SK-N-SH treated with all-trans-retinoic acid at 6 μM for 48 hours (cell line): Measurements from ENCODE around the gene SP3.

Experiments used
- ARNTL ChIP-seq: fragments of 450-650 bp; formaldehyde crosslinking; IDR thresholded peaks from 2 replicates; pipeline ENCODE4 v1.5.0; 2020; ENCODE audit warnings: low read depth, mild to moderate bottlenecking, moderate library complexity, borderline replicate concordance
- ISL1 ChIP-seq: fragments of 250-450 bp; sonication (Bioruptor Pico); IDR thresholded peaks from 2 replicates; pipeline ENCODE4 v2.1.2; 2022; ENCODE audit warnings: mild to moderate bottlenecking, moderate library complexity
- PPARA ChIP-seq: fragments of 250-450 bp; sonication (Bioruptor Pico); IDR thresholded peaks from 2 replicates; pipeline ENCODE4 v1.5.0; 2020; ENCODE audit warnings: mild to moderate bottlenecking, borderline replicate concordance
- ZFP30 ChIP-seq: fragments of 450-650 bp; formaldehyde crosslinking; IDR thresholded peaks from 2 replicates; pipeline ENCODE4 v1.5.0; 2022; ENCODE audit warnings: mild to moderate bottlenecking, moderate library complexity
- ZNF565 ChIP-seq: fragments of 450-650 bp; formaldehyde crosslinking; conservative IDR thresholded peaks from 2 replicates; pipeline ENCODE4 v1.5.0; 2020; ENCODE audit warnings: low read depth, mild to moderate bottlenecking, moderate library complexity
- TF ChIP-seq, protein P1 (sequence below): fragments of 250-450 bp; sonication (Bioruptor Pico); IDR thresholded peaks from 2 replicates; pipeline ENCODE4 v1.8.0; 2021; ENCODE audit warnings: low read depth, mild to moderate bottlenecking, moderate library complexity, borderline replicate concordance

DNA sequence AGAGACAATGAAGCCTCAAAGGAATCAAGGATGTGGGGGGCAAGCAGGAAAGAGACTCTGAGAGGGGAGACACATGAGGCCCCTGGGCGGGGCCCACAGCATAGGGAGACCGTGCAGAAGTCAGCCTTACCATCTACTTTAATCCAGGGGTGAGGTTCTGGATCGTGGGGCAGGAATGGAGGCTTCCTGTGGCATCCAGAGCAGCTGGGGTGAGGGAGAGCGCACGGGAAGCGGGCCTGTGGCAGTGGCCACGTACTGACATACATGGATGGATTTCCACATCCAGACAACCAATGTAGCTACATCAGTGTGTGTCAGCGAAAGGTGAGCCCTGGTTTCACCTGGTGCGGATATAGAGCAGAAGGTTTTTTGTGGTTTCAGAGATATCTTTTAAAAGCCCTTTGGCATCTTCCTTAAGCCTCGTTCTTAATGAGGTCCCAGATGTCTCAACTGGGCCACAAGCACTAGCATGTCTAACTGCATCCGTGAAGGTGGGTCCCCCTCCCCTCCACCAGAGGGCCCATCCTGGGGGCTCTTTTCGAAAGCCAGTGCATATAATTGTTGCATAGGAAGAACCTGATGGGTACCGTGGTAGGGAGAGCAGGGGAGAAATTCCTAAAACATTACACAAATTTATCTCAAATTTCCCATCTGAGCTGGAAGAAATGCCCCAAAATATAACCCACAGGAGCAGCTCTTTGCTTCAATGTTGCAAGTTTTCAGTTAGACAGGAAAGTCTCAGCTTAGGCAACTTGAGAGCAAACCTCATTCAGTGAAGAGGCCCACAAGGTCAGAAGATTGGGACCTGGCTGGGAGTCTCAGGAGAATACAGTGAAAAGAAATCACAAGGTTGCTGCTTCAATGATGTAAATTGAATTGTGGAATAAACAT lies 90.9 kb downstream of the SP3 start:
- TF ChIP-seq, protein P1, sequence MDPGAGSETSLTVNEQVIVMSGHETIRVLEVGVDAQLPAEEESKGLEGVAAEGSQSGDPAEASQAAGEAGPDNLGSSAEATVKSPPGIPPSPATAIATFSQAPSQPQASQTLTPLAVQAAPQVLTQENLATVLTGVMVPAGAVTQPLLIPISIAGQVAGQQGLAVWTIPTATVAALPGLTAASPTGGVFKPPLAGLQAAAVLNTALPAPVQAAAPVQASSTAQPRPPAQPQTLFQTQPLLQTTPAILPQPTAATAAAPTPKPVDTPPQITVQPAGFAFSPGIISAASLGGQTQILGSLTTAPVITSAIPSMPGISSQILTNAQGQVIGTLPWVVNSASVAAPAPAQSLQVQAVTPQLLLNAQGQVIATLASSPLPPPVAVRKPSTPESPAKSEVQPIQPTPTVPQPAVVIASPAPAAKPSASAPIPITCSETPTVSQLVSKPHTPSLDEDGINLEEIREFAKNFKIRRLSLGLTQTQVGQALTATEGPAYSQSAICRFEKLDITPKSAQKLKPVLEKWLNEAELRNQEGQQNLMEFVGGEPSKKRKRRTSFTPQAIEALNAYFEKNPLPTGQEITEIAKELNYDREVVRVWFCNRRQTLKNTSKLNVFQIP (CRISPR knock-in tag): no peak
- no peak for TF ChIP-seq PPARA (CRISPR knock-in tag)
- TF ChIP-seq ZFP30 (CRISPR knock-in tag): no peak
- TF ChIP-seq ZNF565 (CRISPR knock-in tag): no peak
- TF ChIP-seq ISL1 (CRISPR knock-in tag): no peak
- no peak for TF ChIP-seq ARNTL
